ENCODE data around the gene CMTM8. TPM values are rescaled to one million over a fixed set of nuclear protein-coding genes. Genes with fewer than 3 reads are reported as not detected.

The CMTM8 gene
- total and polyA plus RNA-seq, 2 of the 8 experiments (the other 6 are each of a cell fraction or from before 2014, with no cell fraction given), result 10.5 to 22.4 TPM

GRCh38 chr3:32297366-32297765, 58.9 kb downstream of the CMTM8 start:
- H3K79me2 ChIP-seq (ENCODE audit: control insufficient read depth in 1 of 2, insufficient read depth in 2 of 2, low read length in 2 of 2), result no peaks in the 10 kb centered on the region
- POLR2A ChIA-PET (ENCODE audit: partially characterized antibody), result interaction anchor here (0.6 kb wide), 1 partner anchor 167 kb away, joined by 3 read pairs; no protein-coding TSS in a partner anchor
- TF ChIP-seq TBP (IDR thresholded peaks at IDR 0.05; ENCODE audit: low read depth, low read length) (no peak), SIN3A (conservative IDR thresholded peaks at IDR 0.05 in 1 of 2, IDR thresholded peaks at IDR 0.05 in 1 of 2; ENCODE audit: low read depth in 1 of 2, low read length in 2 of 2) (no peak), SP4 (IDR thresholded peaks at IDR 0.05; ENCODE audit: low read length) (no peak), SP1 (IDR thresholded peaks at IDR 0.05; ENCODE audit: low read depth, low read length) (no peak), POLR2AphosphoS5 (IDR thresholded peaks at IDR 0.05; ENCODE audit: low read depth, low read length) (no peak), SRF (IDR thresholded peaks at IDR 0.05; ENCODE audit: low read depth, low read length) (no peak), RFX5 (IDR thresholded peaks at IDR 0.05; ENCODE audit: borderline replicate concordance, low read depth, low read length) (no peak), CBX8 (IDR thresholded peaks at IDR 0.05; ENCODE audit: borderline replicate concordance, low read depth, low read length) (no peak), SAP30 (IDR thresholded peaks at IDR 0.05; ENCODE audit: insufficient read depth, insufficient replicate concordance, low read length) (no peak), ZNF274 (IDR thresholded peaks at IDR 0.05; ENCODE audit: borderline replicate concordance, extremely low read depth, low read length) (no peak), SP2 (IDR thresholded peaks at IDR 0.05; ENCODE audit: low read length) (no peak), SIRT6 (IDR thresholded peaks at IDR 0.05; ENCODE audit: low read length) (no peak), USF2 (IDR thresholded peaks at IDR 0.05; ENCODE audit: low read length) (no peak), TAF1 (IDR thresholded peaks at IDR 0.05; ENCODE audit: low read depth, low read length) (no peak)

More at GRCh38 chr3:32297366-32297765, 58.9 kb downstream of the CMTM8 start:
- no peak overlapping the region for H2AK5ac ChIP-seq (ENCODE audit: low read depth, low read length)
- H3K4me2 ChIP-seq (ENCODE audit: insufficient read depth in 1 of 2, low read depth in 2 of 2, low read length in 2 of 2), result no peak overlapping the region
- no peak overlapping the region for H3K4me3 ChIP-seq (ENCODE audit: extremely low read depth in 1 of 4, insufficient read depth in 2 of 4, low read depth in 3 of 4, low read length in 4 of 4)
- CTCF ChIA-PET (ENCODE audit: partially characterized antibody), result interaction anchor here (0.6 to 14.9 kb wide), 32 partner anchors 10 to 1674 kb away, joined by 3 to 207 read pairs (median 4); partner anchors contain the start of genes CMTM7 and CMTM8
- no peak overlapping the region for H3K27ac ChIP-seq (ENCODE audit: low read depth, low read length)
- no peaks in the 10 kb centered on the region for H3K27me3 ChIP-seq (replicated peaks in 1 of 4; ENCODE audit: control insufficient read depth in 3 of 4, extremely low read depth in 1 of 4, insufficient read depth in 3 of 4, low read length in 3 of 4)
- no peak overlapping the region for H4K5ac ChIP-seq (ENCODE audit: insufficient read length, low read depth, low read length)
- no peak for DNase-seq (ENCODE audit: low read depth in 1 of 2, low spot score in 2 of 2)
- no peaks in the 10 kb centered on the region for H3K23me2 ChIP-seq (ENCODE audit: low read depth, low read length)
- no peak for FAIRE-seq
- H3K9ac ChIP-seq (replicated peaks in 1 of 4; ENCODE audit: extremely low read depth in 1 of 4, low read depth in 3 of 4, low read length in 3 of 4), result no peak overlapping the region
- H4K20me1 ChIP-seq (replicated peaks in 1 of 2; ENCODE audit: control insufficient read depth in 1 of 2, insufficient read depth in 2 of 2, low read length in 2 of 2), result no peaks in the 10 kb centered on the region
- H3K9me3 ChIP-seq (ENCODE audit: insufficient read depth in 2 of 2, low read depth in 1 of 2, low read length in 1 of 2), result no peaks in the 10 kb centered on the region
- no peak overlapping the region for H2BK15ac ChIP-seq (ENCODE audit: low read length)
- no peak overlapping the region for H2BK20ac ChIP-seq (ENCODE audit: low read length)
- H4K91ac ChIP-seq (replicated peaks; ENCODE audit: insufficient read length, low read length), result no peak overlapping the region
- no peaks in the 10 kb centered on the region; the same call in 1 of the 2 replicates for H3K79me1 ChIP-seq (ENCODE audit: low read depth, low read length)
- no peak overlapping the region for H2AFZ ChIP-seq (ENCODE audit: low read length)
- H3K56ac ChIP-seq (replicated peaks; ENCODE audit: insufficient read length, low read depth, low read length), result no peak overlapping the region
- no peak overlapping the region for H3K4ac ChIP-seq (replicated peaks; ENCODE audit: insufficient read length, low read depth, low read length)
- H3K14ac ChIP-seq (ENCODE audit: insufficient read length), result no peak overlapping the region
- peaks cover 0 to 4% (median 0%) of the 10 kb centered on the region in 4 experiments; a peak in 4 of 7 replicates for H3K4me1 ChIP-seq (replicated peaks in 1 of 4; ENCODE audit: control insufficient read depth in 3 of 4, insufficient read depth in 4 of 4, low read length in 3 of 4)
- H2BK5ac ChIP-seq (ENCODE audit: low read depth, low read length), result no peak overlapping the region
- H2BK12ac ChIP-seq (ENCODE audit: low read depth, low read length), result no peak overlapping the region
- WGBS, 2 experiments (ENCODE audit: extremely low coverage in 1 of 2, insufficient coverage in 1 of 2, insufficient read length in 1 of 2, insufficient replicate concordance in 2 of 2, low coverage in 1 of 2, low lambda C conversion rate in 2 of 2, missing lambda C conversion rate in 1 of 2), result 99% methylated on average over 5 of the region's 5 CpGs; no CpG with 5 or more reads in 1 of the 2 experiments
- no peak overlapping the region for H2BK120ac ChIP-seq (replicated peaks; ENCODE audit: low read depth, low read length)
- H3K18ac ChIP-seq (ENCODE audit: extremely low read depth, low read length), result no peak overlapping the region
- H4K8ac ChIP-seq (ENCODE audit: extremely low read depth, insufficient read depth, low read length), result no peak overlapping the region
- no peaks in the 10 kb centered on the region for H3K36me3 ChIP-seq (ENCODE audit: control insufficient read depth in 2 of 4, insufficient read depth in 4 of 4, low read length in 3 of 4)
- H3K23ac ChIP-seq (ENCODE audit: insufficient read length), result no peak overlapping the region
